ENCODE data around the gene TALDO1. TPM values are rescaled to one million over a fixed set of nuclear protein-coding genes. Genes with fewer than 3 reads are reported as not detected.
A peak's percentile ranks its signal among the peaks of the same experiment; 100 is the strongest.

TALDO1 gene
- total RNA-seq, 6 experiments from 2014 or later: 102 to 184 (median 150) TPM

DNA sequence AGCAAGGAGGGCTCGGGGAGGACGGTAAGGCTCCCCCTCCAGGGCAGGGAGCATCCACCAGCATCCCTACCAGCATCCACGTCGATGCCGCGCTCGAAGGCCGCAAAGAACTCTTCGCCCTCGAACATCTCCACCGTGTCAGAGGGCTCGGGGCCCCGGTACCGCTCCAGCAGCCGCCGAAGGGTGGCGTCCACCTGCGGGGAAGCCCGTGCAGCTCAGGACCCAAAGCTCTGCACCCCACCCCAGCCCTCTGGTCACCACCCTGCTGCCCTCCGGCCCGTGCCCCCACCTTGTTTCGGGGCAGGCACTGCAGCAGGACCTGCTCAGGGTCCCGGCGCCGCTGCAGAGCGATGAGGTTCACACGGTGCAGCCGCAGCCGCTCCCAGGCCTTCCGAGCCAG lies 53.2 kb downstream of the TALDO1 start:
- Histone ChIP-seq H3K27ac (no peak overlapping the region), H3K9me3 (no peaks in the 10 kb centered on the region), H3K4me1 (peaks cover 0 to 35% (median 15%) of the 10 kb centered on the region in 4 donors), H3K27me3 (no peaks in the 10 kb centered on the region), H3K4me3 (no peak overlapping the region), H3K36me3 (no peaks in the 10 kb centered on the region)
- peak in 1 of 3 donors; percentile 57 for DNase-seq
- TF ChIP-seq, protein P1, sequence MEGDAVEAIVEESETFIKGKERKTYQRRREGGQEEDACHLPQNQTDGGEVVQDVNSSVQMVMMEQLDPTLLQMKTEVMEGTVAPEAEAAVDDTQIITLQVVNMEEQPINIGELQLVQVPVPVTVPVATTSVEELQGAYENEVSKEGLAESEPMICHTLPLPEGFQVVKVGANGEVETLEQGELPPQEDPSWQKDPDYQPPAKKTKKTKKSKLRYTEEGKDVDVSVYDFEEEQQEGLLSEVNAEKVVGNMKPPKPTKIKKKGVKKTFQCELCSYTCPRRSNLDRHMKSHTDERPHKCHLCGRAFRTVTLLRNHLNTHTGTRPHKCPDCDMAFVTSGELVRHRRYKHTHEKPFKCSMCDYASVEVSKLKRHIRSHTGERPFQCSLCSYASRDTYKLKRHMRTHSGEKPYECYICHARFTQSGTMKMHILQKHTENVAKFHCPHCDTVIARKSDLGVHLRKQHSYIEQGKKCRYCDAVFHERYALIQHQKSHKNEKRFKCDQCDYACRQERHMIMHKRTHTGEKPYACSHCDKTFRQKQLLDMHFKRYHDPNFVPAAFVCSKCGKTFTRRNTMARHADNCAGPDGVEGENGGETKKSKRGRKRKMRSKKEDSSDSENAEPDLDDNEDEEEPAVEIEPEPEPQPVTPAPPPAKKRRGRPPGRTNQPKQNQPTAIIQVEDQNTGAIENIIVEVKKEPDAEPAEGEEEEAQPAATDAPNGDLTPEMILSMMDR (IDR thresholded peaks at IDR 0.05): no peak
- intact Hi-C loops (cut with DNase I): no loop called here
- ATAC-seq: no peak
- WGBS (ENCODE audit: insufficient coverage, low coverage, low lambda C conversion rate, missing lambda C conversion rate): 82% methylated on average over 9 of the region's 30 CpGs

DNA sequence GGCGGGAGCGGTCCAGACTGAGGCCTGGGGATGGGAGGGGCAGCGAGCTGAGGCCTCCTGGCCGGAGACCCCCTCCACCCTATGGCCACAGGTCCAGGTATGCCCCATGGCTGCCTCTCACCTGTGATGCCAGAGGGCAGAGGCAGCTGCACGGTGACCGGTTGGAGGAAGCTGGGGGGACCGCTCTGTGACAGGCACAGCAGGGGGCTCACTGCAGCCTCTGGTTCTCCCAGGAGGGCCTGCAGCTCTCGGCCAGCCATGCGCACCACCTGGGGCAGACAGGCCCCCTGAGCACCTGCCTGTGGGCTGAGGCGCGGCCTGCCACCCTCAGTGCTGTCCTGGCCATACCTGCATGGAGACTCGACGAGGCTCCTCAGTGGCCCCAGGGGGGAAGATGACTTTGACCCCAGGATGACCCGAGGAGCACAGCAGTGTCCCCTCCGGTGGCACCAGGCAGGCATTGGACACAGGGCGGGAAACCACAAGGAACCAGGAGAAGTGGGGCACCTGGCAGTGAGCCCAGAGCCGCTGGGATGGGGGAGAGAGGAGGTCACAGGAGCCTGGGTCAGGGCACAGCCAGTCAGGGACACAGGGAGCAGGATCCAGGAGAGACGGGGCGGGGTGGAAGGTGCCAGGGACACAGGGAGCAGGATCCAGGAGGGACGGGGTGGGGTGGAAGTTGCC lies 54.0 kb downstream of the TALDO1 start:
- ATAC-seq (no peak), DNase-seq (no peak)
- Histone ChIP-seq H3K4me3 (no peak overlapping the region), H3K36me3 (no peaks in the 10 kb centered on the region), H3K9me3 (no peaks in the 10 kb centered on the region), H3K4me1 (peaks cover 0 to 35% (median 15%) of the 10 kb centered on the region in 4 donors), H3K27ac (no peak overlapping the region), H3K27me3 (no peaks in the 10 kb centered on the region)
- intact Hi-C loops (cut with DNase I): no loop called here
- TF ChIP-seq, protein P1 (IDR thresholded peaks at IDR 0.05): no peak
- TF ChIP-seq POLR2A (IDR thresholded peaks at IDR 0.05): no peak
- WGBS (ENCODE audit: insufficient coverage, low coverage, low lambda C conversion rate, missing lambda C conversion rate): 84% methylated on average over 13 of the region's 20 CpGs

DNA sequence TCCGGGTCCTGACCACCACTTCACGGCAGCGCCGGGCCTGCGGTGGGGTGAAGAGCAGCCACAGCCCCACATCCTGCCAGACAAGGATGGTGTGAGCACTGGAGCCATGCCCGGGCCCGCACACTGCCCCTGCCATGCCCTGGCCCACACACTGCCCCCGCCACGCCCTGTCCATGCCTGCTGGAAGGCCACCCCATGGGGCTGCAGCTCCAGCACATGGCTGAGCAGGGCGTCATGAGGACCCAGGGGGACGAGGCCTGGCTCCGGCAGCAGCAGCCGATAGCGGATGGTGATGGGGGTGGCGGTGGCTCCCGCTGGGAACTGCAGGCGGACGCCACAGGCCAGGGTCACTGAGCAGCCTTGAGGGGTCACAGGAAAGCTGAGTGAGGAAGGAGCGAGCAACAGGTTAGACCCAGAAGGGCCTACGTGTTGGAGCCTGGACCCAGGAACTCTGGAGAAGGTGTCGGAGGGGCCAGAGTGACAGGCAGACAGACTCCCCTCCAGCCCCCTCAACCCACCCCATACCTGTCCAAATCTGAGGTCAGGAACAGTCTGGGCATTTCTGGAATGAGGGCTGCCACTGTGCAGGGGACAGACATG lies 54.9 kb downstream of the TALDO1 start:
- intact Hi-C loops (cut with DNase I): no loop called here
- Histone ChIP-seq H3K36me3 (no peaks in the 10 kb centered on the region), H3K4me1 (peaks cover 0 to 26% (median 7%) of the 10 kb centered on the region in 4 donors), H3K4me3 (no peak overlapping the region), H3K27me3 (no peaks in the 10 kb centered on the region), H3K9me3 (no peaks in the 10 kb centered on the region), H3K27ac (no peak overlapping the region)
- no peak for TF ChIP-seq POLR2A (IDR thresholded peaks at IDR 0.05)
- TF ChIP-seq, protein P1 (IDR thresholded peaks at IDR 0.05): no peak
- 100% methylated on average over 1 of the region's 21 CpGs for WGBS (ENCODE audit: insufficient coverage, low coverage, low lambda C conversion rate, missing lambda C conversion rate)
- DNase-seq (no peak), ATAC-seq (no peak)

DNA sequence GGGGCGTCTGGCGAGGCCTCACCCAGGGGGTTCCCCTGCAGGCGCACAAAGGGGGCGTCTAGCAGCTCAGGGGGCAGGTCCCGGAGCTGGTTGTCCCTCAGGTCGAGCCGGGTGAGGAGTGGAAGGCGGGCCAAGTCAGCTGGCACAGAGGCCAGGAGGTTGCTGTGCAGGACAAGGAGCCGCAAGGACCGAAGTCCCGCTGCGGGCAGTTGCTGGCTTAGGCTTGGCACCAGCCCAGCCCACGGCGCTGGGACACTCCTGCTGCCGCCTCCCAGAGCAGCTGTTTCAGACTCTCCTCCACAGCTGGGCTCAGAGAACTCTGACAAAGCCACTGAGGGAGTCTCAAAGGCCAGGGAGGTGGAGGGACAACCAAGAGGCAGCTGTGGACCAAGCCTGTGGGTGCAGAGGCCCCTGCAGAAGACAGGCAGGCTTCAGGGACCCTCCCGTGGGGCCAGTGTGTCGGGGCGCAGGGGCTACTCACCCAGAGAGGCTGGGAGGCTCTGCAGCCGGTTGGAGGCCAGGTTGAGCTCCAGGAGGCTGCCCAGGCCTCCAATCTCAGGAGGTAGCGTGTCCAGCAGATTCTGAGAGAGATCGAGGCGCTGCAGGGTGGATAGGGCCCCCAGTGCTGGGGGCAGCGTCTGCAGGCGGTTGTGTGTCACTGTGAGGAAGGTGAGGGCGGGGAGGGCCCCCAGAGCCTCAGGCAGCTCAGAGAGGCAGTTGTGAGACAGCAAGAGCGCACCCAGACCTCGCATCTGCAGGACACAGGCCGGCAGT lies 55.6 kb downstream of the TALDO1 start:
- DNase-seq (no peak), ATAC-seq (no peak)
- H3K9me3 ChIP-seq: no peaks in the 10 kb centered on the region
- TF ChIP-seq POLR2A (IDR thresholded peaks at IDR 0.05): no peak
- TF ChIP-seq, protein P1 (IDR thresholded peaks at IDR 0.05): no peak
- intact Hi-C loops (cut with DNase I): no loop called here
- H3K4me1 ChIP-seq: peaks cover 0 to 18% (median 5%) of the 10 kb centered on the region in 4 donors
- no peak overlapping the region for H3K4me3 ChIP-seq
- 93% methylated on average over 8 of the region's 28 CpGs for WGBS (ENCODE audit: insufficient coverage, low coverage, low lambda C conversion rate, missing lambda C conversion rate)
- no peaks in the 10 kb centered on the region for H3K36me3 ChIP-seq
- H3K27me3 ChIP-seq: no peaks in the 10 kb centered on the region
- H3K27ac ChIP-seq: no peak overlapping the region
